Endothelial cell of umbilical vein (primary cell): Measurements from ENCODE around the gene SLC22A23.

ENCODE experiments used
- CTCF ChIP-seq, 2 donors: IDR thresholded peaks; 1 replicate in 1 of 2; 2 replicates in 1 of 2; pipeline ENCODE4 v1.5.1; 2011; ENCODE audit warnings: low read length in 2 of 2, mild to moderate bottlenecking in 2 of 2, moderate library complexity in 2 of 2, control low read depth in 1 of 2, inconsistent platforms in 1 of 2, low read depth in 1 of 2; ENCODE audit not compliant: insufficient read depth in 1 of 2; ENCODE audit errors: extremely low read depth in 1 of 2
- FOS ChIP-seq: IDR thresholded peaks from 2 replicates; pipeline ENCODE4 v1.6.1; 2011; ENCODE audit warnings: mild to moderate bottlenecking, low read length, moderate library complexity, borderline replicate concordance; ENCODE audit not compliant: insufficient read depth
- POLR2A ChIP-seq: IDR thresholded peaks from 2 replicates; pipeline ENCODE4 v1.6.1; 2012; ENCODE audit warnings: low read depth, mild to moderate bottlenecking, control low read depth, low read length
- POLR2AphosphoS5 ChIP-seq: IDR thresholded peaks from 2 replicates; pipeline ENCODE4 v1.6.1; 2012; ENCODE audit warnings: low read depth, mild to moderate bottlenecking, control low read depth, low read length, moderate library complexity; ENCODE audit not compliant: insufficient read depth

- TF ChIP-seq POLR2A (no peak), CTCF (IDR thresholded peaks at IDR 0.05; ENCODE audit: extremely low read depth in 1 of 2, insufficient read depth in 1 of 2, low read depth in 1 of 2, low read length in 2 of 2) (no peak), POLR2AphosphoS5 (no peak), FOS (no peak)
These were observed 2.0 kb upstream of the SLC22A23 start for GRCh38 chr6:3458706-3459421.
